Coronary artery (tissue), 2 donors: ENCODE data around the gene MBD1.
A peak's percentile ranks its signal among the peaks of the same experiment; 100 is the strongest.

ENCODE experiments used
- DNase-seq: peaks from one replicate; pipeline ENCODE4 v3.0.0-alpha.2; 2017; ENCODE audit warnings: low spot score
- H3K27ac ChIP-seq, 2 donors: fragments of 200-600 bp; sonication (generic); one replicate each; pipeline ENCODE4 v1.5.1; 2016 to 2019
- H3K4me3 ChIP-seq: fragments of 200-600 bp; sonication (generic); 2 replicates; pipeline ENCODE4 v1.5.1; 2016; ENCODE audit warnings: mild to moderate bottlenecking, moderate library complexity
- CTCF ChIP-seq: fragments of 200-600 bp; sonication (generic); IDR thresholded peaks from one replicate; pipeline ENCODE4 v1.5.1; 2019; ENCODE audit warnings: antibody characterized with exemption

The MBD1 gene

GRCh38 chr18:50306944-50307343, 25.6 kb upstream of the MBD1 start:
- DNase-seq: no peak
- Histone ChIP-seq H3K27ac (no peak overlapping the region), H3K4me3 (peak overlapping the region; percentile 66)
- TF ChIP-seq CTCF: no peak

GRCh38 chr18:50301074-50301473, 19.8 kb upstream of the MBD1 start:
- TF ChIP-seq CTCF: no peak
- DNase-seq: no peak
- Histone ChIP-seq H3K27ac (no peak overlapping the region), H3K4me3 (no peak overlapping the region)

GRCh38 chr18:50299626-50300388, 18.5 kb upstream of the MBD1 start:
- DNase-seq: no peak
- TF ChIP-seq CTCF: no peak
- Histone ChIP-seq H3K27ac (no peak overlapping the region), H3K4me3 (no peak overlapping the region)

- peak overlapping the region; percentile 72 for H3K4me3 ChIP-seq
- no peak overlapping the region for H3K27ac ChIP-seq
- TF ChIP-seq CTCF: no peak
- DNase-seq: no peak
These were observed 17.3 kb upstream of the MBD1 start for GRCh38 chr18:50298443-50299284.

- H3K27ac ChIP-seq: peak overlapping the region in 1 of 2 donors; percentile 22
- no peak for TF ChIP-seq CTCF
These were observed 16.5 kb upstream of the MBD1 start for GRCh38 chr18:50297621-50298442.

GRCh38 chr18:50293039-50293438, 11.7 kb upstream of the MBD1 start:
- H3K27ac ChIP-seq: no peak overlapping the region
- DNase-seq: no peak
- no peak for TF ChIP-seq CTCF
- H3K4me3 ChIP-seq: no peak overlapping the region

More at GRCh38 chr18:50297621-50298442, 16.5 kb upstream of the MBD1 start:
- H3K4me3 ChIP-seq: peak overlapping the region; percentile 72
- DNase-seq: no peak
